PFSK-1 (cell line): ENCODE data around the gene CAMK2N1.

Source experiments
- POLR2AphosphoS5 ChIP-seq: IDR thresholded peaks from 2 replicates; pipeline ENCODE4 v1.6.1; 2012; ENCODE audit warnings: low read depth, mild to moderate bottlenecking, control low read depth, low read length, moderate library complexity
- TF ChIP-seq, protein P1 (sequence below), 2 experiments: IDR thresholded peaks; 2 replicates each; pipeline versions ENCODE4 v1.6.1 to v1.8.0; 2011 to 2012; ENCODE audit warnings: low read depth in 2 of 2, low read length in 2 of 2, control low read depth in 1 of 2, inconsistent platforms in 1 of 2, mild to moderate bottlenecking in 1 of 2, moderate library complexity in 1 of 2; ENCODE audit not compliant: insufficient read depth in 1 of 2

DNA sequence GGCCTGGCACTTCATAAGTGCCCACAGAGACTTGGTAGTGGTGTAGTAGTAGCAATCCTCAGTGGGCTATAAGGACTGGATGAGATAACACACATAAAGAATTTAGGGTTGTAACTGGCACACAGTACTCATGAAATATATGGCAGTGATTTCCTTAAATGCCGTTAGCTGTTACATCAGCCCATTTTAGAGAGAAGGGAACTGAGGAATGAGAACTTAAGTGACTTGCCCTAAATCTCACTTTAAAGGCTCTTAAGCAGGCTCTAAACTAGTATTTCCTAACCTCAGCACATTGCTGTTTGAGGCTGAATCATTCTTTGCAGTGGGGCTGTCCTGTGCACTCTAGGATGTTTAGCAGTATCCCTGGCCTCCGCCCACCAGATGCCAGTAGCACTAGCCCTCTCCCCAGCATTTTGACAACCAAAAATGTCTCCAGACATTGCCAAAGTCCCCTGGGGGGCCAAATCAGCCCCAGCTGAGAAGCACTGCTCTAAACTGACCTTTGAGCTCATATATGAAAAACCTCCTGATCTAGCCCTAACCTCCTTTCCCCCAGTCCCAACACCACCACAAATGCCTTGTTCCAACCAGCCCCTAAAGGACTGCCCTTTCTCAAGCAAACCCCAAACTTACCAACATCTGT, 11.6 kb downstream of the CAMK2N1 start:
- TF ChIP-seq, protein P1, sequence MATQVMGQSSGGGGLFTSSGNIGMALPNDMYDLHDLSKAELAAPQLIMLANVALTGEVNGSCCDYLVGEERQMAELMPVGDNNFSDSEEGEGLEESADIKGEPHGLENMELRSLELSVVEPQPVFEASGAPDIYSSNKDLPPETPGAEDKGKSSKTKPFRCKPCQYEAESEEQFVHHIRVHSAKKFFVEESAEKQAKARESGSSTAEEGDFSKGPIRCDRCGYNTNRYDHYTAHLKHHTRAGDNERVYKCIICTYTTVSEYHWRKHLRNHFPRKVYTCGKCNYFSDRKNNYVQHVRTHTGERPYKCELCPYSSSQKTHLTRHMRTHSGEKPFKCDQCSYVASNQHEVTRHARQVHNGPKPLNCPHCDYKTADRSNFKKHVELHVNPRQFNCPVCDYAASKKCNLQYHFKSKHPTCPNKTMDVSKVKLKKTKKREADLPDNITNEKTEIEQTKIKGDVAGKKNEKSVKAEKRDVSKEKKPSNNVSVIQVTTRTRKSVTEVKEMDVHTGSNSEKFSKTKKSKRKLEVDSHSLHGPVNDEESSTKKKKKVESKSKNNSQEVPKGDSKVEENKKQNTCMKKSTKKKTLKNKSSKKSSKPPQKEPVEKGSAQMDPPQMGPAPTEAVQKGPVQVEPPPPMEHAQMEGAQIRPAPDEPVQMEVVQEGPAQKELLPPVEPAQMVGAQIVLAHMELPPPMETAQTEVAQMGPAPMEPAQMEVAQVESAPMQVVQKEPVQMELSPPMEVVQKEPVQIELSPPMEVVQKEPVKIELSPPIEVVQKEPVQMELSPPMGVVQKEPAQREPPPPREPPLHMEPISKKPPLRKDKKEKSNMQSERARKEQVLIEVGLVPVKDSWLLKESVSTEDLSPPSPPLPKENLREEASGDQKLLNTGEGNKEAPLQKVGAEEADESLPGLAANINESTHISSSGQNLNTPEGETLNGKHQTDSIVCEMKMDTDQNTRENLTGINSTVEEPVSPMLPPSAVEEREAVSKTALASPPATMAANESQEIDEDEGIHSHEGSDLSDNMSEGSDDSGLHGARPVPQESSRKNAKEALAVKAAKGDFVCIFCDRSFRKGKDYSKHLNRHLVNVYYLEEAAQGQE (IDR thresholded peaks at IDR 0.05; ENCODE audit: insufficient read depth in 1 of 2, low read depth in 2 of 2, low read length in 2 of 2), result no peak
- no peak for TF ChIP-seq POLR2AphosphoS5
